Measurements from ENCODE around the gene TLL1. TPM values are rescaled to one million over a fixed set of nuclear protein-coding genes. Genes with fewer than 3 reads are reported as not detected.

The TLL1 gene
- total and polyA plus RNA-seq, 4 donors: 0.04 to 0.25 (median 0.05) TPM; not detected in 1

GRCh38 chr4:165971446-165971845 is 98.4 kb downstream of the TLL1 start:
- no peak for DNase-seq (ENCODE audit: low spot score)
- H3K4me1 ChIP-seq (ENCODE audit: control insufficient read depth in 4 of 4, insufficient read depth in 4 of 4, low read length in 3 of 4): no peaks in the 10 kb centered on the region
- WGBS: 79% methylated on average over 3 of the region's 3 CpGs
- no peaks in the 10 kb centered on the region for H3K36me3 ChIP-seq (ENCODE audit: control insufficient read depth in 4 of 4, insufficient read depth in 3 of 4, low read depth in 1 of 4, low read length in 3 of 4)
- TF ChIP-seq EGR1 (IDR thresholded peaks at IDR 0.05; ENCODE audit: low read depth in 2 of 2) (no peak), RAD21 (IDR thresholded peaks at IDR 0.05) (no peak), ATF3 (IDR thresholded peaks at IDR 0.05) (no peak), RXRA (IDR thresholded peaks at IDR 0.05) (no peak), TAF1 (conservative IDR thresholded peaks at IDR 0.05) (no peak), MAX (IDR thresholded peaks at IDR 0.05) (no peak), HNF4A (conservative IDR thresholded peaks at IDR 0.05) (no peak), SP1 (IDR thresholded peaks at IDR 0.05) (no peak), REST (IDR thresholded peaks at IDR 0.05) (no peak), NR2F2 (IDR thresholded peaks at IDR 0.05) (no peak), JUND (IDR thresholded peaks at IDR 0.05) (no peak), FOXA1 (IDR thresholded peaks at IDR 0.05) (no peak), ZBTB33 (IDR thresholded peaks at IDR 0.05) (no peak)
- no peaks in the 10 kb centered on the region for H3K27me3 ChIP-seq (ENCODE audit: control insufficient read depth in 4 of 4, insufficient read depth in 4 of 4, low read length in 3 of 4)
- no peak overlapping the region for H3K9ac ChIP-seq (ENCODE audit: low read depth in 1 of 2, low read length in 2 of 2)
- H3K27ac ChIP-seq (ENCODE audit: low read depth in 1 of 2, low read length in 2 of 2): no peak overlapping the region
- H3K9me3 ChIP-seq (ENCODE audit: control insufficient read depth in 4 of 4, low read length in 3 of 4): peaks cover 0 to 1% (median 0%) of the 10 kb centered on the region in 4 donors
- H3K4me3 ChIP-seq (ENCODE audit: low read depth in 1 of 3, low read length in 3 of 3): no peak overlapping the region

- Histone ChIP-seq H3K27me3 (ENCODE audit: control insufficient read depth in 4 of 4, insufficient read depth in 4 of 4, low read length in 3 of 4) (no peaks in the 10 kb centered on the region), H3K9ac (ENCODE audit: low read depth in 1 of 2, low read length in 2 of 2) (no peak overlapping the region), H3K4me3 (ENCODE audit: low read depth in 1 of 3, low read length in 3 of 3) (no peak overlapping the region), H3K4me1 (ENCODE audit: control insufficient read depth in 4 of 4, insufficient read depth in 4 of 4, low read length in 3 of 4) (no peaks in the 10 kb centered on the region), H3K9me3 (ENCODE audit: control insufficient read depth in 4 of 4, low read length in 3 of 4) (no peaks in the 10 kb centered on the region), H3K36me3 (ENCODE audit: control insufficient read depth in 4 of 4, insufficient read depth in 3 of 4, low read depth in 1 of 4, low read length in 3 of 4) (no peaks in the 10 kb centered on the region), H3K27ac (ENCODE audit: low read depth in 1 of 2, low read length in 2 of 2) (no peak overlapping the region)
- DNase-seq (ENCODE audit: low spot score): no peak
- 51% methylated on average over 2 of the region's 2 CpGs for WGBS
- TF ChIP-seq MAX (IDR thresholded peaks at IDR 0.05) (no peak), ATF3 (IDR thresholded peaks at IDR 0.05) (no peak), REST (IDR thresholded peaks at IDR 0.05) (no peak), ZBTB33 (IDR thresholded peaks at IDR 0.05) (no peak), YY1 (IDR thresholded peaks at IDR 0.05) (no peak), TAF1 (conservative IDR thresholded peaks at IDR 0.05) (no peak), EGR1 (IDR thresholded peaks at IDR 0.05; ENCODE audit: low read depth in 2 of 2) (no peak), RAD21 (IDR thresholded peaks at IDR 0.05) (no peak), CTCF (IDR thresholded peaks at IDR 0.05; ENCODE audit: low read depth, low read length, missing input control) (no peak), FOXA2 (IDR thresholded peaks at IDR 0.05) (no peak), HNF4G (IDR thresholded peaks at IDR 0.05) (no peak), FOXA1 (IDR thresholded peaks at IDR 0.05) (no peak), NR2F2 (IDR thresholded peaks at IDR 0.05) (no peak)
These were observed 98.9 kb downstream of the TLL1 start for GRCh38 chr4:165971933-165972332.
